ENCODE data around the gene CSGALNACT2.
A peak's percentile ranks its signal among the peaks of the same experiment; 100 is the strongest.

The CSGALNACT2 gene

GRCh38 chr10:43202657-43203447 lies 64.6 kb downstream of the CSGALNACT2 start:
- TF ChIP-seq, protein P1, sequence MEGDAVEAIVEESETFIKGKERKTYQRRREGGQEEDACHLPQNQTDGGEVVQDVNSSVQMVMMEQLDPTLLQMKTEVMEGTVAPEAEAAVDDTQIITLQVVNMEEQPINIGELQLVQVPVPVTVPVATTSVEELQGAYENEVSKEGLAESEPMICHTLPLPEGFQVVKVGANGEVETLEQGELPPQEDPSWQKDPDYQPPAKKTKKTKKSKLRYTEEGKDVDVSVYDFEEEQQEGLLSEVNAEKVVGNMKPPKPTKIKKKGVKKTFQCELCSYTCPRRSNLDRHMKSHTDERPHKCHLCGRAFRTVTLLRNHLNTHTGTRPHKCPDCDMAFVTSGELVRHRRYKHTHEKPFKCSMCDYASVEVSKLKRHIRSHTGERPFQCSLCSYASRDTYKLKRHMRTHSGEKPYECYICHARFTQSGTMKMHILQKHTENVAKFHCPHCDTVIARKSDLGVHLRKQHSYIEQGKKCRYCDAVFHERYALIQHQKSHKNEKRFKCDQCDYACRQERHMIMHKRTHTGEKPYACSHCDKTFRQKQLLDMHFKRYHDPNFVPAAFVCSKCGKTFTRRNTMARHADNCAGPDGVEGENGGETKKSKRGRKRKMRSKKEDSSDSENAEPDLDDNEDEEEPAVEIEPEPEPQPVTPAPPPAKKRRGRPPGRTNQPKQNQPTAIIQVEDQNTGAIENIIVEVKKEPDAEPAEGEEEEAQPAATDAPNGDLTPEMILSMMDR (conservative IDR thresholded peaks at IDR 0.05; ENCODE audit: low read length): no peak
- no peak for DNase-seq (ENCODE audit: low read depth)
- peak overlapping the region; percentile 56 for H3K4me3 ChIP-seq (ENCODE audit: low read length)

GRCh38 chr10:43203448-43204041 lies 65.3 kb downstream of the CSGALNACT2 start:
- H3K4me3 ChIP-seq (ENCODE audit: low read length): no peak overlapping the region
- no peak for DNase-seq (ENCODE audit: low read depth)
- TF ChIP-seq, protein P1 (conservative IDR thresholded peaks at IDR 0.05; ENCODE audit: low read length): no peak

DNA sequence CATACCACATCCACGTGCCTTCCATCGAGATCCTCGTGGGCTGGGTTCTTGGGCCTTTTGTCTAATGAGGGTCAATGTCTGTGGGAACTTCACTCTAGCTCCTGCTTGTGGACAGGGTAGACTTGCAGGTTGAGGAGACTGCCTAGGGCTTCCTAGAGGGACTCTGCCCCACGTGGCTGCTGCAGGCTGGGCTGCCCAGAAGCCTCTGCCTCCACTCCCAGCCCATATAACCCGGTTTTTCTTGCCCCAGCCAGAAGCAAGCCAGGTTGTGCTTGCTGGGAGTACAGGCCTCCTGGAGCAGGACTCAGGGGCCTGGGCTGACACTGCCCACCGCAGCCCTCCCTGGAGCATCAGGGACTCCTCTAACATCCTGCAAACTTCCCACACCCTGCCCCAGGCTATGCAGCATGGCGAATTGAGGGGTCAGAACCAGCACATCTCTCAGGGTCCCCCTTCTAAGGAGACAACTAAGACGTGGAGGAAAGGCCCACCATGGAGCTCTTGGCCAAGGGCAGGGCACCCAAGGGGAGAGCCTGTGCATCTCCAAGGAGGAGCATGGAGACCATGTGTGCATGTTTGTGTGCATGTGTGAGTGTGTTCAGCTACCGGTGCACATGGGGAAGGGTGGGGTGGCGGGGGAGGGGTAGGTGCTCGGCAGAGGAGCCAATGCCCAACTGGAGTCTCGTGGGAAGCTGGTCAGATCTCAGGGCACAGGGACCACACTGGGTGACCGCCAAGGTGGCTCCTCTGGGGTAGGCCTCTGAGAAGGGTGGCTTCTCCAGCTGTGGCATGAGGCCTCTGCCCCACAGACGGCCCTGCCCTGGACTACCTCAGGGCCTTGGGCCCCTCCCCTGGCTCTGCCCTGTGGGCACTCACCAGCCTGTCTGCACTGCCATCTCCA lies 66.0 kb downstream of the CSGALNACT2 start:
- TF ChIP-seq, protein P1 (conservative IDR thresholded peaks at IDR 0.05; ENCODE audit: low read length): no peak
- DNase-seq (ENCODE audit: low read depth): no peak

DNA sequence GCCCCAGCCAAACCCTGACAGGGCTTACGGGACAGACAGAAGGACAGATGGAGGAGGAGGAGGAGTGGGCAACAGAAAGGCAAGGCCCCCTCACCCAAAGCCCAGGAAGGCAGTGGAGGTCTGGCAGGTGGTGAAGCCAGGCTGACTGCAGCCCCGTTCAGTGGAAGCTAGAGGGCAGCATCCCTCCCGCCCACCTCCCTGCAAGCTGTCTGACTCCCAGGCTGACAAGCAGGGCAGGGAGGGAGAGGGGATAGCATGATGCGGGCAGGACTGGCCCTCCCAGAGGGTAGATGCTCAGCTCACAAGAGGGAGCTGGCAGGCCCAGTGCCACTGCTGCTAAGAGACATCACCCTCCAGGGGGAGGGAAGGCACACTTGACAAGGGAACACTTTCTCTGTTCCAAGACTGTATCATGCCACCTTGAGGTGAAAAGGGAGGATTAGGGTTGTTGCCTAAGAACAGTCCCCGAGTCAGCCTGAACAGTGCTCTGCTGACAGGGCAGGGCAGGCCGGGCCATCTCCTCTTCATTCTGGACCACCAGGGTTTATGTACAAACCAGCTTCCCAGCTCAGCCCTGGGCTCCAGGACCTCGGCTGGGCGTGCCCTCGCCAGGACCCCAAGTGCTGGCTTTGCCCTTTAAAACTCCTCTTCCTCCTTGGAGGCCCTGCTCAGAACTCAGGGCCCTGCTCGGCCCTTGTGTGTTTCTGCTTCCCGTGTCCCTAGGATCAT lies 66.9 kb downstream of the CSGALNACT2 start:
- TF ChIP-seq, protein P1 (conservative IDR thresholded peaks at IDR 0.05; ENCODE audit: low read length): peak; percentile 62
- DNase-seq (ENCODE audit: low read depth): peak; percentile 45
- no peak overlapping the region for H3K4me3 ChIP-seq (ENCODE audit: low read length)

More for the DNA sequence above, 66.0 kb downstream of the CSGALNACT2 start:
- H3K4me3 ChIP-seq (ENCODE audit: low read length): no peak overlapping the region

DNA sequence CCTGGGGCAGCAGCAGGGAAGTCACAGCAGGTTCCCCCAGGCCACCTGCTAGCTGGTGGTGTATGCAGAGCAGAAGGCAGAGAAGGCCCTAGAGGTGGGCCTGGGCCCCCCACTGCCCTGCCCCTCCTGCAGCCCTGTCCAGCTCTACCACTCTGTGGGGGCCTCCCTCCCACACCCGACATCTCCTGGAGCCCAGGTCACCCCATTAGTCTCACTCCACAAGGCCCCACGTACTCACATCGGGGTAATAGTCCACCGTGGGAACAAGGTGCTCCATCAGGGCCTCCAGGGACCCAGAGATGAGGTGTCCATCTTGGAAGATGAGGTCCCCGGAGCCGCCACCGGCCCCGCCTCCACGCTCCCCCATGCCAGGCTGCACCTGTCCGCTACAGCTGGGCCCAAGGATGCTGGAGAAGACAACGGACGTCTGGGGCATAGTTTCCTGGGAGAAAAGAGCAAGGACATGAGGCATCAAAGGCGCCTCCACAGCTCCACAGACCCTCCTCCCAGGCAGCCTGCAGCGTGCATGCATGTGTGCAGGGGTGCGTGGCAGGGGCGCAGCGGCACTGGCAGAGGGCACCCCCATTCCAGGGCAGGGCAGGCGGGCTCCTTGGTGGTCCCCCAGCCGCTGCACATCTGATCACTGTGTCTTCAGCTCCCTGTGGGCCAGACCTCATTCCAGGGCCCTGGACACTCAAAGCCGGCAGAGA lies 67.6 kb downstream of the CSGALNACT2 start:
- DNase-seq (ENCODE audit: low read depth): no peak
- H3K4me3 ChIP-seq (ENCODE audit: low read length): no peak overlapping the region
- TF ChIP-seq, protein P1 (conservative IDR thresholded peaks at IDR 0.05; ENCODE audit: low read length): no peak

All from AG10803 (cell line).